ENCODE measurements around the gene SPOCK3. TPM values are rescaled to one million over a fixed set of nuclear protein-coding genes. Genes with fewer than 3 reads are reported as not detected.

Gene SPOCK3
- total and polyA plus RNA-seq, 2 donors from 2014 or later, result 0.25 to 0.84 TPM

DNA sequence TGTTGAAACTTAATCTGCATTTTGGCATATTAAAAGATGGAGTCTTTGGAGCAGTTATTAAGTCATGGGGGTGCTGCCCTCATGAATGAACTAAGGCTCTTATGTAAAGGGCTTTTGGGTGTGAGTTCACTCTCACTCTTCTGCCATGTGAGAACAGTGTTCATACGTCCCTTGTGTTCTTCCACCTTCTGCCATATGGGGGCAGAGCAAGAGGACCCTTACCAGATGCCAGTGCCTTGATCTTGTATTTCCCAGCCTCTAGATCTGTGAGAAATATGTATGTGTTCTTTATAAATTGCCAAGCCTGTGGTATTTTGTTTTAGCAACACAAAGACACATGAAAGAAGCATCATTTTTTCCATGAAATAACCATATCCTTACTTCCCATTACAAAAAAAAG lies 213.9 kb downstream of the SPOCK3 start:
- no peaks in the 10 kb centered on the region for H3K27me3 ChIP-seq (ENCODE audit: control insufficient read depth, insufficient read depth, low read length)
- intact Hi-C loops (cut with DNase I), result no loop called here
- H3K9me3 ChIP-seq (ENCODE audit: control insufficient read depth in 2 of 3, insufficient read depth in 1 of 3, low read length in 3 of 3), result no peaks in the 10 kb centered on the region
- H3K36me3 ChIP-seq (ENCODE audit: control insufficient read depth in 2 of 3, insufficient read depth in 3 of 3, low read length in 3 of 3), result no peaks in the 10 kb centered on the region
- FAIRE-seq, result no peak
- H3K4me3 ChIP-seq (ENCODE audit: low read length in 3 of 3), result no peak overlapping the region
- no peak for TF ChIP-seq CTCF (IDR thresholded peaks at IDR 0.05; ENCODE audit: borderline replicate concordance, extremely low read depth, insufficient read depth)
- DNase-seq, result no peak
- H3K9ac ChIP-seq (ENCODE audit: low read length in 3 of 3), result no peak overlapping the region
- H3K27ac ChIP-seq (ENCODE audit: low read depth in 2 of 2, low read length in 2 of 2), result no peak overlapping the region
- no peaks in the 10 kb centered on the region for H3K4me1 ChIP-seq (ENCODE audit: control insufficient read depth in 2 of 3, insufficient read depth in 2 of 3, low read depth in 1 of 3, low read length in 3 of 3)

DNA sequence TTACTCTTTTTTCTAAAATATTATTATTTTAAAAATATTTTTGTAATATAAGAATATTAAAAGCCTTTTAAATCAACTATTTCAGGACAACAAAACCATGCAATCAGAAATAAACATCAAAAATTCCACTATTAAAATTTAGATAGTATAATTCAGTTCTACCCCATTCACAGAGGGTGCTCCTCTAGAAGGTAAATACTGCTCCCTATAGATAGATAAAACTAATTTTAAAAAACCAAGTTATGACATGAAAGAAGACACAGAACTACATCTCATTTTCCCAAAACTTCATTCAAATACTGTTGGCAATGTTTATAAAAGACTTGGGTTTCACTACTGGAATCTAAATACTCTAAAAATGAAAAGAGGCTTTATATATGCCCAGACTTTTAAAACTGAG lies 219.3 kb downstream of the SPOCK3 start:
- H3K9me3 ChIP-seq (ENCODE audit: control insufficient read depth in 2 of 3, insufficient read depth in 1 of 3, low read length in 3 of 3), result no peaks in the 10 kb centered on the region
- H3K4me1 ChIP-seq (ENCODE audit: control insufficient read depth in 2 of 3, insufficient read depth in 2 of 3, low read depth in 1 of 3, low read length in 3 of 3), result no peaks in the 10 kb centered on the region
- TF ChIP-seq CTCF (IDR thresholded peaks at IDR 0.05; ENCODE audit: borderline replicate concordance, extremely low read depth, insufficient read depth), result no peak
- DNase-seq (no peak), FAIRE-seq (no peak)
- no peaks in the 10 kb centered on the region for H3K36me3 ChIP-seq (ENCODE audit: control insufficient read depth in 2 of 3, insufficient read depth in 3 of 3, low read length in 3 of 3)
- intact Hi-C loops (cut with DNase I), result no loop called here
- no peaks in the 10 kb centered on the region for H3K27me3 ChIP-seq (ENCODE audit: control insufficient read depth, insufficient read depth, low read length)
- H3K27ac ChIP-seq (ENCODE audit: low read depth in 2 of 2, low read length in 2 of 2), result no peak overlapping the region
- no peak overlapping the region for H3K4me3 ChIP-seq (ENCODE audit: low read length in 3 of 3)
- H3K9ac ChIP-seq (ENCODE audit: low read length in 3 of 3), result no peak overlapping the region

DNA sequence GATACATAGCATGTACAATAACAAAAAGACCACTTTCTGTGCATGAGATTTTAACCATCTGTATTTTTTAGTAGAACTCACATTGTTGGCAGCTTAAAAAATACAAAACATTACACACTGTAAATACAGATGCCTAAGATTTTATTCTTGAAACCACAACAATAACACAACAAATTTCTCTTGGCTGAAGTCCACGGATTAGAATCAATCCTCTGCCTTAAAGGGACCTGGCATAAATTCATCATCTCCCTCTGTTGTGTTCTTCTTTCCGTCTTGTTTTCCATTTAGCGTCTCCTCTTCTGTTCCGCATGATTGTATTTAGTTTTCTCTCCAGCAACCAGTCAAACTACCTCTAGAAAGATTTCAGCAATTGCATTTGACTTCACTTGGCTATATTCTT lies 231.0 kb downstream of the SPOCK3 start:
- Histone ChIP-seq H3K4me1 (ENCODE audit: control insufficient read depth in 2 of 3, insufficient read depth in 2 of 3, low read depth in 1 of 3, low read length in 3 of 3) (no peaks in the 10 kb centered on the region), H3K9ac (ENCODE audit: low read length in 3 of 3) (no peak overlapping the region), H3K36me3 (ENCODE audit: control insufficient read depth in 2 of 3, insufficient read depth in 3 of 3, low read length in 3 of 3) (no peaks in the 10 kb centered on the region), H3K4me3 (ENCODE audit: low read length in 3 of 3) (no peak overlapping the region), H3K27me3 (ENCODE audit: control insufficient read depth, insufficient read depth, low read length) (no peaks in the 10 kb centered on the region), H3K9me3 (ENCODE audit: control insufficient read depth in 2 of 3, insufficient read depth in 1 of 3, low read length in 3 of 3) (no peaks in the 10 kb centered on the region), H3K27ac (ENCODE audit: low read depth in 2 of 2, low read length in 2 of 2) (no peak overlapping the region)
- intact Hi-C loops (cut with DNase I), result no loop called here
- DNase-seq (no peak), FAIRE-seq (no peak)
- no peak for TF ChIP-seq CTCF (IDR thresholded peaks at IDR 0.05; ENCODE audit: borderline replicate concordance, extremely low read depth, insufficient read depth)

DNA sequence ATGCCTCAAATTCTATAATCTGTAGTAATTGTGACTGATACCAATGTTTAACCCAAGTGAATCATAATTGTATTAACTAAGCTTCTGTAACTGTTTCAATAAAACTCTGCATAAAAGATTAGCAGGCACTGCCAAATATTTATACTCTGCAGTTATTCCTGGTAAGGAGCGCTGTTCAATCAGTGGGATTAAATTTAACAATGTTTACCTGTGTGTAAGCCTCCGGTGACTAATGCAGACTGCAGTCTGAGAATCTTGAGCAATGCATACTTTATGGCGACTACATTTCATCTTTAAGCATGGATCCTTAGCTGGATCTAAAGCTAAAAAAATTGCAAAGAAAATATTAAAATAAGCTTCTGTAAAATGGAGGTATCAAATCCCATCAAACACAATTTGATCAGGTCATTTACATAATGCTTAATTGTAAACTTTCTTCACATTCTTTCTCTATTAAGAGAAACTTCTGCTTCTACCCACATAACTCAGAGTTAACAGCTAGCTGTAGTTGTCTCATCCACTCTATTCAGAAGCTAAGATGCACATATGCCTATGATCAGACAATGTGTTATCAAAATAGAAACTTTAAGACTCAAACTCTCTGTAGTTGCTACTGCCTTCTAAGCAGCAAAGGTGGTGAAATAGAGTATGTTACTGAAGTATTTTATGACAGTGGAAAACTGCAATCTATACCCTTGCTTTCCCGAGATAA lies 234.0 kb downstream of the SPOCK3 start:
- no peaks in the 10 kb centered on the region for H3K4me1 ChIP-seq (ENCODE audit: control insufficient read depth in 2 of 3, insufficient read depth in 2 of 3, low read depth in 1 of 3, low read length in 3 of 3)
- no peaks in the 10 kb centered on the region for H3K9me3 ChIP-seq (ENCODE audit: control insufficient read depth in 2 of 3, insufficient read depth in 1 of 3, low read length in 3 of 3)
- DNase-seq, result no peak
- FAIRE-seq, result no peak
- H3K36me3 ChIP-seq (ENCODE audit: control insufficient read depth in 2 of 3, insufficient read depth in 3 of 3, low read length in 3 of 3), result no peaks in the 10 kb centered on the region
- no peak overlapping the region for H3K4me3 ChIP-seq (ENCODE audit: low read length in 3 of 3)
- no peak for TF ChIP-seq CTCF (IDR thresholded peaks at IDR 0.05; ENCODE audit: borderline replicate concordance, extremely low read depth, insufficient read depth)
- no peak overlapping the region for H3K27ac ChIP-seq (ENCODE audit: low read depth in 2 of 2, low read length in 2 of 2)
- no peaks in the 10 kb centered on the region for H3K27me3 ChIP-seq (ENCODE audit: control insufficient read depth, insufficient read depth, low read length)
- H3K9ac ChIP-seq (ENCODE audit: low read length in 3 of 3), result no peak overlapping the region
- intact Hi-C loops (cut with DNase I), result no loop called here

Data from kidney (tissue), 14 donors.